ENCODE results near the gene SKIC2. TPM values are rescaled to one million over a fixed set of nuclear protein-coding genes. Genes with fewer than 3 reads are reported as not detected.

Gene SKIC2
- polyA plus RNA-seq, 1 donor, result 52.6 TPM

- H3K4me1 ChIP-seq (ENCODE audit: control insufficient read depth, insufficient read depth, low read length), result peaks cover 25% of the 10 kb centered on the region
- DNase-seq, result peak; percentile 89 to 97
- peaks cover 2% of the 10 kb centered on the region for H3K36me3 ChIP-seq (ENCODE audit: control insufficient read depth, insufficient read depth, low read length)
- H3K27ac ChIP-seq (ENCODE audit: low read length), result peak within 1 kb of the TSS; percentile 94
- peak within 1 kb of the TSS; percentile 30 for H3K4me3 ChIP-seq (ENCODE audit: low read length)
- WGBS (ENCODE audit: insufficient coverage, low lambda C conversion rate), result no CpG with 5 or more reads among the region's 11 CpGs
- H3K27me3 ChIP-seq (ENCODE audit: control insufficient read depth, insufficient read depth, low read length), result no peaks in the 10 kb centered on the region
- no peaks in the 10 kb centered on the region for H3K9me3 ChIP-seq (ENCODE audit: control insufficient read depth, low read depth, low read length)
These were observed 13.2 kb upstream of the SKIC2 start, which contains the start of gene CFB for GRCh38 chr6:31945507-31946369. Gene CFB (plus strand): TSS chr6:31946095. CDS start chr6:31946222, 127 bp downstream.

- Histone ChIP-seq H3K9me3 (ENCODE audit: control insufficient read depth, low read depth, low read length) (no peaks in the 10 kb centered on the region), H3K27ac (ENCODE audit: low read length) (peak overlapping the region; percentile 94), H3K36me3 (ENCODE audit: control insufficient read depth, insufficient read depth, low read length) (peaks cover 7% of the 10 kb centered on the region), H3K4me1 (ENCODE audit: control insufficient read depth, insufficient read depth, low read length) (peaks cover 25% of the 10 kb centered on the region), H3K4me3 (ENCODE audit: low read length) (peak overlapping the region; percentile 30), H3K27me3 (ENCODE audit: control insufficient read depth, insufficient read depth, low read length) (no peaks in the 10 kb centered on the region)
- DNase-seq, result no peak
- 83% methylated on average over 1 of the region's 11 CpGs for WGBS (ENCODE audit: insufficient coverage, low lambda C conversion rate)
These were observed 12.5 kb upstream of the SKIC2 start for GRCh38 chr6:31946370-31946885.

GRCh38 chr6:31947070-31947675 lies 11.8 kb upstream of the SKIC2 start:
- H3K27me3 ChIP-seq (ENCODE audit: control insufficient read depth, insufficient read depth, low read length), result no peaks in the 10 kb centered on the region
- peaks cover 25% of the 10 kb centered on the region for H3K4me1 ChIP-seq (ENCODE audit: control insufficient read depth, insufficient read depth, low read length)
- no CpG with 5 or more reads among the region's 24 CpGs for WGBS (ENCODE audit: insufficient coverage, low lambda C conversion rate)
- no peak overlapping the region for H3K4me3 ChIP-seq (ENCODE audit: low read length)
- no peak overlapping the region for H3K27ac ChIP-seq (ENCODE audit: low read length)
- no peak for DNase-seq
- H3K9me3 ChIP-seq (ENCODE audit: control insufficient read depth, low read depth, low read length), result no peaks in the 10 kb centered on the region
- H3K36me3 ChIP-seq (ENCODE audit: control insufficient read depth, insufficient read depth, low read length), result peaks cover 14% of the 10 kb centered on the region

GRCh38 chr6:31947864-31948263 lies 11.1 kb upstream of the SKIC2 start:
- Histone ChIP-seq H3K4me1 (ENCODE audit: control insufficient read depth, insufficient read depth, low read length) (peaks cover 25% of the 10 kb centered on the region), H3K27ac (ENCODE audit: low read length) (no peak overlapping the region), H3K36me3 (ENCODE audit: control insufficient read depth, insufficient read depth, low read length) (peaks cover 21% of the 10 kb centered on the region), H3K9me3 (ENCODE audit: control insufficient read depth, low read depth, low read length) (no peaks in the 10 kb centered on the region), H3K4me3 (ENCODE audit: low read length) (no peak overlapping the region), H3K27me3 (ENCODE audit: control insufficient read depth, insufficient read depth, low read length) (no peaks in the 10 kb centered on the region)
- WGBS (ENCODE audit: insufficient coverage, low lambda C conversion rate), result no CpG with 5 or more reads among the region's 4 CpGs
- DNase-seq, result no peak

- no peak for DNase-seq
- Histone ChIP-seq H3K36me3 (ENCODE audit: control insufficient read depth, insufficient read depth, low read length) (peaks cover 25% of the 10 kb centered on the region), H3K4me3 (ENCODE audit: low read length) (no peak overlapping the region), H3K9me3 (ENCODE audit: control insufficient read depth, low read depth, low read length) (no peaks in the 10 kb centered on the region), H3K27ac (ENCODE audit: low read length) (no peak overlapping the region), H3K27me3 (ENCODE audit: control insufficient read depth, insufficient read depth, low read length) (no peaks in the 10 kb centered on the region), H3K4me1 (ENCODE audit: control insufficient read depth, insufficient read depth, low read length) (peaks cover 25% of the 10 kb centered on the region)
- no CpG with 5 or more reads among the region's 5 CpGs for WGBS (ENCODE audit: insufficient coverage, low lambda C conversion rate)
These were observed 10.7 kb upstream of the SKIC2 start for GRCh38 chr6:31948306-31948705.

GRCh38 chr6:31948753-31949413 lies 10.1 kb upstream of the SKIC2 start:
- no CpG with 5 or more reads among the region's 6 CpGs for WGBS (ENCODE audit: insufficient coverage, low lambda C conversion rate)
- H3K27ac ChIP-seq (ENCODE audit: low read length), result no peak overlapping the region
- H3K9me3 ChIP-seq (ENCODE audit: control insufficient read depth, low read depth, low read length), result no peaks in the 10 kb centered on the region
- peak in 1 of 2 donors; percentile 29 for DNase-seq
- peaks cover 30% of the 10 kb centered on the region for H3K36me3 ChIP-seq (ENCODE audit: control insufficient read depth, insufficient read depth, low read length)
- H3K4me3 ChIP-seq (ENCODE audit: low read length), result no peak overlapping the region
- H3K4me1 ChIP-seq (ENCODE audit: control insufficient read depth, insufficient read depth, low read length), result peaks cover 25% of the 10 kb centered on the region
- no peaks in the 10 kb centered on the region for H3K27me3 ChIP-seq (ENCODE audit: control insufficient read depth, insufficient read depth, low read length)

- H3K4me3 ChIP-seq (ENCODE audit: low read length), result no peak overlapping the region
- no peak overlapping the region for H3K27ac ChIP-seq (ENCODE audit: low read length)
- peaks cover 42% of the 10 kb centered on the region for H3K36me3 ChIP-seq (ENCODE audit: control insufficient read depth, insufficient read depth, low read length)
- no peaks in the 10 kb centered on the region for H3K9me3 ChIP-seq (ENCODE audit: control insufficient read depth, low read depth, low read length)
- no peaks in the 10 kb centered on the region for H3K27me3 ChIP-seq (ENCODE audit: control insufficient read depth, insufficient read depth, low read length)
- WGBS (ENCODE audit: insufficient coverage, low lambda C conversion rate), result no CpG with 5 or more reads among the region's 7 CpGs
- peaks cover 20% of the 10 kb centered on the region for H3K4me1 ChIP-seq (ENCODE audit: control insufficient read depth, insufficient read depth, low read length)
- DNase-seq, result no peak
These were observed 8.9 kb upstream of the SKIC2 start for GRCh38 chr6:31949926-31950548.

GRCh38 chr6:31952140-31952805 lies 6.7 kb upstream of the SKIC2 start:
- Histone ChIP-seq H3K4me3 (ENCODE audit: low read length) (no peak overlapping the region), H3K36me3 (ENCODE audit: control insufficient read depth, insufficient read depth, low read length) (peaks cover 59% of the 10 kb centered on the region), H3K27me3 (ENCODE audit: control insufficient read depth, insufficient read depth, low read length) (no peaks in the 10 kb centered on the region), H3K4me1 (ENCODE audit: control insufficient read depth, insufficient read depth, low read length) (peaks cover 2% of the 10 kb centered on the region), H3K9me3 (ENCODE audit: control insufficient read depth, low read depth, low read length) (no peaks in the 10 kb centered on the region), H3K27ac (ENCODE audit: low read length) (no peak overlapping the region)
- peak; percentile 32 to 36 for DNase-seq
- 71% methylated on average over 1 of the region's 5 CpGs for WGBS (ENCODE audit: insufficient coverage, low lambda C conversion rate)

- H3K27ac ChIP-seq (ENCODE audit: low read length), result no peak overlapping the region
These were observed 6.1 kb upstream of the SKIC2 start for GRCh38 chr6:31952890-31953289.

More at GRCh38 chr6:31952890-31953289, 6.1 kb upstream of the SKIC2 start:
- no peaks in the 10 kb centered on the region for H3K9me3 ChIP-seq (ENCODE audit: control insufficient read depth, low read depth, low read length)
- DNase-seq, result no peak
- no peaks in the 10 kb centered on the region for H3K27me3 ChIP-seq (ENCODE audit: control insufficient read depth, insufficient read depth, low read length)
- WGBS (ENCODE audit: insufficient coverage, low lambda C conversion rate), result no CpG with 5 or more reads among the region's 5 CpGs
- peaks cover 59% of the 10 kb centered on the region for H3K36me3 ChIP-seq (ENCODE audit: control insufficient read depth, insufficient read depth, low read length)
- peaks cover 2% of the 10 kb centered on the region for H3K4me1 ChIP-seq (ENCODE audit: control insufficient read depth, insufficient read depth, low read length)
- H3K4me3 ChIP-seq (ENCODE audit: low read length), result no peak overlapping the region

Data from large intestine (tissue), 3 donors.